KMS-11 (cell line): ENCODE results near the gene SORCS2.

Experiments used
- H2AFZ ChIP-seq: fragments of 200-600 bp; sonication (generic); 2 replicates; pipeline ENCODE4 v1.6.1; 2016; ENCODE audit warnings: antibody characterized with exemption, mixed run types, low read depth
- H3K27ac ChIP-seq: fragments of 200-600 bp; sonication (generic); 2 replicates; pipeline ENCODE4 v1.6.1; 2016; ENCODE audit warnings: mild to moderate bottlenecking, mixed run types
- H3K27me3 ChIP-seq: fragments of 200-600 bp; sonication (generic); 2 replicates; pipeline ENCODE4 v1.6.1; 2017; ENCODE audit warnings: mild to moderate bottlenecking, low read depth, mixed run types, moderate library complexity; ENCODE audit not compliant: insufficient read depth
- H3K36me3 ChIP-seq: fragments of 200-600 bp; sonication (generic); 2 replicates; pipeline ENCODE4 v1.6.1; 2017; ENCODE audit warnings: mild to moderate bottlenecking, mixed run types; ENCODE audit not compliant: insufficient read depth
- H3K4me1 ChIP-seq: fragments of 200-600 bp; sonication (generic); 2 replicates; pipeline ENCODE4 v1.6.1; 2016; ENCODE audit warnings: mild to moderate bottlenecking, low read depth, mixed run types; ENCODE audit not compliant: poor library complexity, severe bottlenecking
- H3K4me2 ChIP-seq: fragments of 200-600 bp; sonication (generic); 2 replicates; pipeline ENCODE4 v1.7.0; 2016; ENCODE audit warnings: mild to moderate bottlenecking, mixed run types
- H3K4me3 ChIP-seq: fragments of 200-600 bp; sonication (generic); IDR thresholded peaks from 2 replicates; pipeline ENCODE4 v1.6.1; 2017; ENCODE audit warnings: low read depth, low read length, mixed read lengths; ENCODE audit not compliant: insufficient read depth
- H3K79me2 ChIP-seq: fragments of 200-600 bp; sonication (generic); 2 replicates; pipeline ENCODE4 v1.6.1; 2016; ENCODE audit warnings: low read depth, mixed run types; ENCODE audit not compliant: insufficient read depth
- H3K9ac ChIP-seq: fragments of 200-600 bp; sonication (generic); 2 replicates; pipeline ENCODE4 v1.6.1; 2016; ENCODE audit warnings: mild to moderate bottlenecking, mixed run types
- H4K20me1 ChIP-seq: fragments of 200-600 bp; sonication (generic); 2 replicates; pipeline ENCODE4 v1.6.1; 2016; ENCODE audit warnings: mild to moderate bottlenecking, mixed run types; ENCODE audit not compliant: insufficient read depth
- TF ChIP-seq, protein P1 (sequence below): fragments of 200-600 bp; sonication (generic); conservative IDR thresholded peaks from 2 replicates; pipeline ENCODE4 v1.6.1; 2017; ENCODE audit warnings: low read depth, mild to moderate bottlenecking, antibody characterized with exemption, low read length, moderate library complexity, mixed read lengths

Gene SORCS2

DNA sequence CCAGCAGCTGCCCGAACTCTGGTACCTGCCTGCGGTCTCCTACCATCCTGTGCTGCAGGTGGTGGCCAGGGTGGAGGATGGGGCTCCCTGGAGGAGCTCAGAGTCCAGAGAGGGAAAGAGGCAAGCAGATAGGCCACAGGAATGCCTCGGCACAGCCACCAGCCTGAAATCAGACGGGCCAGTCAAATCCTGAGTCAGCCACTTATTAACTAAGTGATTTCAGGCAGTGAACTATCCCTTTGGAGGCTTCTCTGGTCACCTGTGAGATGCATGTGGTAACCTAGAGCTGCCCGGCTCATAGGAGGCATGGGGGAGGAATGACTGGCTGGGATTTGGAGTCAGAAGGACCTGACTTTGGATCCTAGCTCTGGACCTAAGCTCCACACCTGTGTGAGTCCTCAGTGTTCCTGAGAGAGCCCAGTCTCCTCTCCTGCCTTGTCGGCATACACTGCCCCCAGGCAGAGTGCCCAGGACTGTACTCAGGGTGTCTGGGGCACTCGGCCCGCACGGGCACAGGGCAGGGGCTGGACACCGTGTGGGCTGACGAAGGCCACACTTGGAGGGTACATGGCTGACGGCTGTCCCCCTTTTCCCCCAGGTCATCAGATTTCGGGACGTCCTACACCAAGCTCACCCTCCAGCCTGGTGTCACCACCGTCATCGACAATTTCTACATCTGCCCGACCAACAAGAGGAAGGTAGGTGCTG is 338.7 kb downstream of the SORCS2 start:
- Histone ChIP-seq H2AFZ (no peak overlapping the region), H3K27ac (no peak overlapping the region), H3K4me1 (no peaks in the 10 kb centered on the region), H3K4me3 (no peak overlapping the region), H4K20me1 (no peaks in the 10 kb centered on the region), H3K79me2 (no peaks in the 10 kb centered on the region), H3K36me3 (no peaks in the 10 kb centered on the region), H3K27me3 (no peaks in the 10 kb centered on the region), H3K9ac (no peak overlapping the region), H3K4me2 (no peak overlapping the region)
- TF ChIP-seq, protein P1, sequence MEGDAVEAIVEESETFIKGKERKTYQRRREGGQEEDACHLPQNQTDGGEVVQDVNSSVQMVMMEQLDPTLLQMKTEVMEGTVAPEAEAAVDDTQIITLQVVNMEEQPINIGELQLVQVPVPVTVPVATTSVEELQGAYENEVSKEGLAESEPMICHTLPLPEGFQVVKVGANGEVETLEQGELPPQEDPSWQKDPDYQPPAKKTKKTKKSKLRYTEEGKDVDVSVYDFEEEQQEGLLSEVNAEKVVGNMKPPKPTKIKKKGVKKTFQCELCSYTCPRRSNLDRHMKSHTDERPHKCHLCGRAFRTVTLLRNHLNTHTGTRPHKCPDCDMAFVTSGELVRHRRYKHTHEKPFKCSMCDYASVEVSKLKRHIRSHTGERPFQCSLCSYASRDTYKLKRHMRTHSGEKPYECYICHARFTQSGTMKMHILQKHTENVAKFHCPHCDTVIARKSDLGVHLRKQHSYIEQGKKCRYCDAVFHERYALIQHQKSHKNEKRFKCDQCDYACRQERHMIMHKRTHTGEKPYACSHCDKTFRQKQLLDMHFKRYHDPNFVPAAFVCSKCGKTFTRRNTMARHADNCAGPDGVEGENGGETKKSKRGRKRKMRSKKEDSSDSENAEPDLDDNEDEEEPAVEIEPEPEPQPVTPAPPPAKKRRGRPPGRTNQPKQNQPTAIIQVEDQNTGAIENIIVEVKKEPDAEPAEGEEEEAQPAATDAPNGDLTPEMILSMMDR = no peak

GRCh38 chr4:7531640-7531994 is 339.3 kb downstream of the SORCS2 start:
- Histone ChIP-seq H3K36me3 (no peaks in the 10 kb centered on the region), H3K4me1 (no peaks in the 10 kb centered on the region), H2AFZ (no peak overlapping the region), H3K9ac (no peak overlapping the region), H3K27ac (no peak overlapping the region), H4K20me1 (no peaks in the 10 kb centered on the region), H3K27me3 (no peaks in the 10 kb centered on the region), H3K4me3 (no peak overlapping the region), H3K79me2 (no peaks in the 10 kb centered on the region), H3K4me2 (no peak overlapping the region)
- TF ChIP-seq, protein P1 = no peak

- H3K4me2 ChIP-seq = no peak overlapping the region
- TF ChIP-seq, protein P1 = no peak
- no peaks in the 10 kb centered on the region for H3K79me2 ChIP-seq
- no peak overlapping the region for H3K9ac ChIP-seq
- no peak overlapping the region for H3K4me3 ChIP-seq
- H4K20me1 ChIP-seq = no peaks in the 10 kb centered on the region
- H3K4me1 ChIP-seq = no peaks in the 10 kb centered on the region
- H3K27ac ChIP-seq = no peak overlapping the region
- no peaks in the 10 kb centered on the region for H3K27me3 ChIP-seq
- H2AFZ ChIP-seq = no peak overlapping the region
- no peaks in the 10 kb centered on the region for H3K36me3 ChIP-seq
Observed at GRCh38 chr4:7532043-7532442, 339.7 kb downstream of the SORCS2 start.

DNA sequence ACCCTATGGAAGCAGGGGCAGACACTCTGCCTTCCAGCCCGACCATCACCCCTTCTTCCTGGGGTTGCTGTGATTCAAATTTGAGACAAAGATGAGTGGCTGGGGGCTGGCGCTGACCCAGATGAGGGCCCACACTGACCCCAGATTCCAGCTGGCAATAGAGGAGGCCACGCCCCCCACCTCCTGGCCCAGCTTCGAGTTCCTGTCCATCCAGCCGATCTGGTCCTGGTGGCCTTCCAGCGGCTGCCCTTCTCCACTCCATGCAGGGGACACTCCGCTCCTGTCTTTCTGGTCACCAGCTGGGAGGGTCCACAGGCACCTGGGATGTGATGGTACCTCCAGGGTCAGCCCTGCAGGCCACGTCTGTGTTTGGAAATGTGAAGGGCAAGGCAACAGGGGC is 340.9 kb downstream of the SORCS2 start:
- TF ChIP-seq, protein P1 = no peak
- Histone ChIP-seq H3K27me3 (no peaks in the 10 kb centered on the region), H3K4me2 (no peak overlapping the region), H3K9ac (no peak overlapping the region), H3K4me1 (no peaks in the 10 kb centered on the region), H4K20me1 (no peaks in the 10 kb centered on the region), H3K27ac (no peak overlapping the region), H3K36me3 (no peaks in the 10 kb centered on the region), H3K79me2 (no peaks in the 10 kb centered on the region), H3K4me3 (no peak overlapping the region), H2AFZ (no peak overlapping the region)
